ENCODE measurements around the gene DCTN4. TPM values are rescaled to one million over a fixed set of nuclear protein-coding genes. Genes with fewer than 3 reads are reported as not detected.

The DCTN4 gene
- total RNA-seq, 1 donor from 2014 or later, result 43.9 TPM

DNA sequence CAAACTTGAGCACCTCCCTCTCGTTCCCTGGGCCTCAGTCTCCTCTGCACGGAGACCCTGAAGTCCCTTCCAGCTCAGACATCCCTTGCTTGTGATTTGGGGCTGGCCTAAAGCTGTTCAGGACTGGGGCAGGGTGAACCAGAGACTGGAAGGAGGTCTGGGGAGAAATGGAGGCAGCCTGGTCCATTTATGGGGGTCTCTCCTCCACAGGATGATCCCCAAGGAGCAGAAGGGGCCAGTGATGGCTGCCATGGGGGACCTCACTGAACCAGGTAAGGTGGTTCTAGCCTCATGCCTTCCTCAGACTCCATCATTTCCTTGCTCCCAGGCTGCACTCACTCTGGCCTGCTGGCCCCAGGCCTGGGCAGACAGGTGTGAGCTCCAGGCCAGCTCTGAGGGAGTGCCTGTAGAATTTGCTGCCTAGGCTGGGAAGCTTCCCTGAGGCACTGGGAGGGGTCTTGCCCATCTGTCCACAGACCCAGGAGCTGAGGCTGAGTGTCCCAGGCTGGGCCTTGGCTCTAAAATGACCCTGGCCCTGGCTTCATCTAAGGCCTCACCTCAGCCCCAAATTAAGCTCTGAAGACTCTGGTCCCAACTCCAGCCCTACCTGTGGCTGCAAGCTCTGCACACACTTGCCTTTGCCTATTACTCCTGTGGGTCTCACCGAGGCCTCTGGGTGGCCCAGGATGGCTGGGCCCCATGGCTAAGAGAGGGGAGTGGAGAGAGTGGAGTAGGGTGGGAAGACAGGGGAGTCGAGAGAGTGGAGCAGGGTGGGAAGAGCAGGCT lies 95.9 kb downstream of the DCTN4 start:
- intact Hi-C loops (cut with micrococcal nuclease), result no loop called here
- H3K36me3 Mint-ChIP-seq (ENCODE audit: low read depth), result no peaks in the 10 kb centered on the region
- H3K9me3 Mint-ChIP-seq, result no peaks in the 10 kb centered on the region
- peaks cover 21% of the 10 kb centered on the region for H3K27me3 Mint-ChIP-seq
- H3K4me1 Mint-ChIP-seq, result no peaks in the 10 kb centered on the region
- H3K4me3 Mint-ChIP-seq, result no peak overlapping the region
- no peak for DNase-seq
- no peak overlapping the region for H3K27ac Mint-ChIP-seq

DNA sequence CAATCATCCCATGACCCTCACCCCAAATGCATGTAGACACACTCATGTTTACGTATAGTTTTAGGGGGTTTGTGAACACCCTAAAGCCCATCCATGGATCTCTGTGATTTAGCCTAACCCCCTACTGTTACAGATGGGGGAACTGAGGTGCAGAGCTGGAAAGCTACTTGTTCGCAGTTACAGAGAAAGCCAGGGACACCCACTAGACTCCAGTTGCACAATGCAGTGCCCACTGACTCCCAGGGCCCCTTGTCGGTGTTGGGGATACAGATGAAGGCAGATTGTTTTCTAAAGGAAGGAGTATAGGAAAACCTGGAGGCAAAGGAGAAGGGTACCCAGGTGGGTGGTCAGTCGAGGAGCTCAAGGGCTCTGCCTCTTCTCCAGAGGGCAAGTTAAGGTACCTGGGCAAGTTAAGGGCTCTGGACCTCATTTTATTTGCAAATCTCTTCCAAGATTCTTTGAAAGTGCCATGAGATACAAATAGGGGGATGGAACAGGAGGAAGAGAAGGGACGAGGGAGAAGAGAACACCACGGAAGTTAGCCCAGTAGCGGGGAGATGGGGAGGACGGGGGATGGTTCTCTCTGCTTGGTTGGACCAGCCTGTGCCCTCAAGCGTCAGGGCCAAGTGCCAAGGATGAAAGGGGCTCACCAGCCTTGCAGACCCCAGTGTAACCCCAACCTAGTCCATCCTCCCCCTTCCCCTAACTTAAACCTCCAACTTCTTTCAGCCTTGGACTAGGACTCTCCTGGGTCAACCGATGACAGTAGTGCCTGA lies 96.8 kb downstream of the DCTN4 start:
- DNase-seq, result no peak
- intact Hi-C loops (cut with micrococcal nuclease), result no loop called here
- peaks cover 29% of the 10 kb centered on the region for H3K27me3 Mint-ChIP-seq
- no peak overlapping the region for H3K27ac Mint-ChIP-seq
- no peaks in the 10 kb centered on the region for H3K36me3 Mint-ChIP-seq (ENCODE audit: low read depth)
- no peak overlapping the region for H3K4me3 Mint-ChIP-seq
- H3K9me3 Mint-ChIP-seq, result no peaks in the 10 kb centered on the region
- peaks cover 6% of the 10 kb centered on the region for H3K4me1 Mint-ChIP-seq

DNA sequence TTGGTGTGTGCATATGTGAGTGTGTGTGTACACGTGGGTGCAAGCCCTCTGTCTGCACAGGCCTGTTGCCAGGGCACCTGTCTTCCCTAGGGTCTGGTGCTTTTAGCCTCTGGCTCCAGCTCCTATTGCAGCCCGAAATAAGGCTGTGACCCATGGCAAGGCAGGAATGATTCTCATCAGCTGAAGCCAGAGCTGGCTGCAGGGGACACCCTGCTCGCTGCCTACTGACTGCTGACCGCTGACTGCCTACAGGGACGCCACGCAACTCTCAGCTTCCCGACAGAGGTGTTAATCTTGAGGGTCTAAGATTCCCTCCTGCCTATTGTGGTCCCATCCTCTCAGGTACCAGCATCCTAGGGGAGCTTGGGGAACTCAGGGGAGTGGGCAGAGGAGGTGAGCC lies 97.7 kb downstream of the DCTN4 start, which contains the start of gene MYOZ3:
MYOZ3 (plus strand) TSS at position 166 of the 400 bp plus-strand sequence. CDS start 1,691 bp downstream, outside the sequence.
- no peak within 1 kb of the TSS for H3K4me3 Mint-ChIP-seq
- no peak within 1 kb of the TSS for H3K27ac Mint-ChIP-seq
- no peak for DNase-seq
- intact Hi-C loops (cut with micrococcal nuclease), result no loop called here
- H3K4me1 Mint-ChIP-seq, result peaks cover 8% of the 10 kb centered on the region
- H3K27me3 Mint-ChIP-seq, result peaks cover 29% of the 10 kb centered on the region
- H3K36me3 Mint-ChIP-seq (ENCODE audit: low read depth), result no peaks in the 10 kb centered on the region
- no peaks in the 10 kb centered on the region for H3K9me3 Mint-ChIP-seq

DNA sequence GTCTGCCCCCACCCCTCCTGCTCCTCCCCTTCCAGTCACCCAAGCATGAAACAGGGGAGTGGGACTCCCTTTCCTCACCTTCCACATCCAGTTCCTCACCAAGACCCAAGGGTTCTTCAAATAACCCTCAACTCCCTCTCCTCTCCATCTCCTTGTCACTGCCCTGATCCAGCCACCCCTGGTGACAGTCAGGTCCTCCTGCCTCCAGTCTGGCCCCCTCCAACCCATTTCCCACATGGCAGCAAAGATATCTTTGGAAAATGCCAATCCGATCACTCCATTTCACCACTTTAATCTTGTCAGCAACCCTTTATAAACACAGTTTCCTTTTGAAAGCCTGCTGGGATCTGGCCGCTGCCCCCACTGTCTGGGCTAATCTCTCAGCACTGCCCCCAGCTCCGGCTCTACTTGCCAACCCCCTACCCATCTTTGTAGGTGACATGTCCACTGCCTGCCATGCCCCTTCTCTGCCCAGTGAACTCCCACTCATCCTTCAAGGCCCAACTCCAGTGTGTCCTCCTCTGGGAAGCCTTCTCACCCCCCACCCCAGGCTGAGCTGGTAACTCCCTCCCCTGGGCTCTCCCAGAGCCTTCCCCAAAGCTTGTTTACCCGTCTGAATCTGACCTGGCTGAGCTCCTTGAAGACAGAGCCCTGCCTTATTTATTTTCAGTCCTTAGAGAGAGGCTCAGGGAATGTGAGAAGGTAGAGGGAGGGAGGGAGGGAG lies 98.5 kb downstream of the DCTN4 start:
- intact Hi-C loops (cut with micrococcal nuclease), result no loop called here
- no peak overlapping the region for H3K27ac Mint-ChIP-seq
- no peaks in the 10 kb centered on the region for H3K9me3 Mint-ChIP-seq
- no peak overlapping the region for H3K4me3 Mint-ChIP-seq
- H3K36me3 Mint-ChIP-seq (ENCODE audit: low read depth), result no peaks in the 10 kb centered on the region
- no peak for DNase-seq
- H3K27me3 Mint-ChIP-seq, result peaks cover 30% of the 10 kb centered on the region
- peaks cover 10% of the 10 kb centered on the region for H3K4me1 Mint-ChIP-seq

DNA sequence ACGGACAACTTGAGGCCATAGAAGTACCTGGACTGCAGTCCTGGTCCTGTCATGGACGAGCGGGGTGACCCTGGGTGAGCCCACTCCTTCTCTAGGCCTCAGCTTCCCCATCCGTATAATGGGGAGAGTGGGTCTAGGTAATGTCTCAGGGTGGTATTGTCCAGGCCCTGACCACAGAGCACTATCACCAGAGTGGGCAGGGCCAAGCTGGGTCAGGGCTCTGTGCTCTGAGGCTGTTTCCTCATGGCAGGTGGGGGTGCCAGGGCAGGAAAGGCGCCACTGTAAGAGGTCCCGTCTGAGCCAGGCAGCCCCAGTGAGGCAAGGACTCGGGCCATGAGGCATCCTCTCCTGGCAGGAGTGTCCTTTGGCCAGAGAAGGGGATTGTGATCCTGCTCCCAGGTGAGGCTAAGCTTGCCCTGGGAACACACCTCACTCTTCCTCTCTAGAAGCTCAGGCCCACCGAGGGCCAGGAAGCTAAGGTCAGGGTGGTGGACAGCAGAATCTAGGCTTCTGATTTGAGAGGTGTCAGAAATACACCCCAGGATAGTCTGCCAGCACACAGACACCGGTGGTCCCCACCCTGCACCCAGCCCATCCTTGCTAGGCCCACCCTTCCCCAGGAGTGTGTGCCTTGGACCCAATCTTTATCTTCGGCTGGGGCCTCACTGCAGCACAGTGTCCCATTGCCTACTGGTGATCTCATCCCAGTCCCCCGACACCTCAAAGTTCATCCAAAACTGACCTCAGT lies 99.3 kb downstream of the DCTN4 start:
- H3K27ac Mint-ChIP-seq, result no peak overlapping the region
- peaks cover 10% of the 10 kb centered on the region for H3K4me1 Mint-ChIP-seq
- intact Hi-C loops (cut with micrococcal nuclease), result loop anchor here (5.0 kb wide), 2 partner anchors 188 to 202 kb away; partner anchors contain the start of gene IRGM
- H3K4me3 Mint-ChIP-seq, result no peak overlapping the region
- no peak for DNase-seq
- H3K27me3 Mint-ChIP-seq, result peaks cover 30% of the 10 kb centered on the region
- no peaks in the 10 kb centered on the region for H3K9me3 Mint-ChIP-seq
- no peaks in the 10 kb centered on the region for H3K36me3 Mint-ChIP-seq (ENCODE audit: low read depth)

DNA sequence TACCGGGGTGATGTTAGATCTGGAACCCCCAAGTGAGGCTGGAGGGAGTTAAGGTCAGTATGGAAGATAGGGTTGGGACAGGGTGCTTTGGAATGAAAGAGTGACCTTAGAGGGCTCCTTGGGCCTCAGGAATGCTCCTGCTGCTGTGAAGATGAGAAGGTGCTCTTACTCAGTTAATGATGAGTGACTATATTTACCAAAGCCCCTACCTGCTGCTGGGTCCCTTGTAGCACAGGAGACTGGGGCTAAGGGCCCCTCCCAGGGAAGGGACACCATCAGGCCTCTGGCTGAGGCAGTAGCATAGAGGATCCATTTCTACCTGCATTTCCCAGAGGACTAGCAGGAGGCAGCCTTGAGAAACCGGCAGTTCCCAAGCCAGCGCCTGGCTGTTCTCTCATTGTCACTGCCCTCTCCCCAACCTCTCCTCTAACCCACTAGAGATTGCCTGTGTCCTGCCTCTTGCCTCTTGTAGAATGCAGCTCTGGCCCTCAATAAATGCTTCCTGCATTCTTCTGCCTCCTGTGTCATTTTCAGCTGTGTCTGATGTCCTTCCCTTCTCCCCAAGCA lies 100.0 kb downstream of the DCTN4 start:
- H3K27ac Mint-ChIP-seq, result no peak overlapping the region

More for the DNA sequence above, 100.0 kb downstream of the DCTN4 start:
- no peak overlapping the region for H3K4me3 Mint-ChIP-seq
- peaks cover 32% of the 10 kb centered on the region for H3K27me3 Mint-ChIP-seq
- no peak for DNase-seq
- no peaks in the 10 kb centered on the region for H3K9me3 Mint-ChIP-seq
- H3K4me1 Mint-ChIP-seq, result peaks cover 10% of the 10 kb centered on the region
- intact Hi-C loops (cut with micrococcal nuclease), result loop anchor here (5.0 kb wide), 2 partner anchors 189 to 201 kb away; partner anchors contain the start of gene IRGM
- no peaks in the 10 kb centered on the region for H3K36me3 Mint-ChIP-seq (ENCODE audit: low read depth)

Other genes with a start within 250 kb of the DCTN4 start
- not detected in 2 replicates for gene SYNPO, start 118.4 kb downstream of the DCTN4 start, total RNA-seq
- 0.07 and 0.28 TPM in 2 replicates for gene MYOZ3, start 97.8 kb downstream of the DCTN4 start, total RNA-seq
- gene RBM22, start 58.0 kb downstream of the DCTN4 start, total RNA-seq, result 69.6 and 78.4 TPM in 2 replicates
- 13.8 and 16.6 TPM in 2 replicates for gene SMIM3, start 19.7 kb upstream of the DCTN4 start, total RNA-seq
- gene IRGM, start 87.5 kb upstream of the DCTN4 start, total RNA-seq, result 0.91 and 1.2 TPM in 2 replicates
- gene ZNF300, start 146.0 kb upstream of the DCTN4 start, total RNA-seq, result 0.47 and 0.54 TPM in 2 replicates

Data from activated CD4-positive, alpha-beta T cell treated with anti-CD3 and anti-CD28 coated beads, Interleukin-2, amount 10 ng/mL, durations not matched to agents 24 days and 14 days (primary cell).